Measurements from ENCODE around the gene HFE.
"Not testable (repeated sequence)": the region's sequence is repeated elsewhere in the genome, so short reads cannot be mapped to it uniquely, and the experiment has no call there.

HFE gene

GRCh38 chr6:26064619-26065257, 22.5 kb upstream of the HFE start:
- peak; percentile 7 for DNase-seq

- peak; percentile 18 for DNase-seq
Measured at GRCh38 chr6:26065952-26066380, 21.3 kb upstream of the HFE start.

GRCh38 chr6:26067367-26067766, 19.9 kb upstream of the HFE start:
- DNase-seq, result no peak

GRCh38 chr6:26068036-26068435, 19.2 kb upstream of the HFE start:
- DNase-seq, result no peak

- DNase-seq, result no peak
Measured at GRCh38 chr6:26071135-26071534, 16.1 kb upstream of the HFE start.

GRCh38 chr6:26075063-26075717, 12.0 kb upstream of the HFE start:
- DNase-seq, result no peak

- DNase-seq, result not testable (repeated sequence)
Measured at GRCh38 chr6:26078066-26078465, 9.2 kb upstream of the HFE start.

- not testable (repeated sequence) for DNase-seq
Measured at GRCh38 chr6:26081096-26081495, 6.1 kb upstream of the HFE start.

GRCh38 chr6:26086211-26086610, 1.0 kb upstream of the HFE start:
- peak; percentile 29 for DNase-seq

GRCh38 chr6:26088344-26088743, 1.1 kb downstream of the HFE start:
- no peak for DNase-seq

GRCh38 chr6:26089272-26089671, 2.0 kb downstream of the HFE start:
- no peak for DNase-seq

- DNase-seq, result no peak
Measured at GRCh38 chr6:26092443-26092842, 5.2 kb downstream of the HFE start.

- no peak for DNase-seq
Measured at GRCh38 chr6:26094036-26094435, 6.8 kb downstream of the HFE start.

- peak; percentile 49 for DNase-seq
Measured at GRCh38 chr6:26097268-26097875, 10.1 kb downstream of the HFE start.

- DNase-seq, result no peak
Measured at GRCh38 chr6:26103141-26103769, 16.0 kb downstream of the HFE start.

GRCh38 chr6:26103770-26104456, 16.7 kb downstream of the HFE start:
- peak; percentile 82 for DNase-seq

- DNase-seq, result peak; percentile 1
Measured at GRCh38 chr6:26104457-26105108, 17.4 kb downstream of the HFE start.

- no peak for DNase-seq
Measured at GRCh38 chr6:26105109-26105730, 18.0 kb downstream of the HFE start.

GRCh38 chr6:26105842-26106241, 18.6 kb downstream of the HFE start:
- DNase-seq, result no peak

GRCh38 chr6:26107935-26108334, 20.7 kb downstream of the HFE start:
- no peak for DNase-seq

- DNase-seq, result no peak
Measured at GRCh38 chr6:26109772-26110171, 22.5 kb downstream of the HFE start.

GRCh38 chr6:26113570-26113969, 26.3 kb downstream of the HFE start:
- DNase-seq, result no peak
